Endometrial microvascular endothelial cells (primary cell): Measurements from ENCODE around the gene PRR12. TPM values are rescaled to one million over a fixed set of nuclear protein-coding genes. Genes with fewer than 3 reads are reported as not detected.

Experiments used
- in situ Hi-C: cut with HindIII; loops from 2 replicates; pipeline ENCODE4 v1.10.0; 2017; ENCODE audit warnings: low sequenced_read_pairs, low pct_unique_long_range_greater_than_20kb; ENCODE audit errors: inconsistent ontology term
- total RNA-seq: library from RNA; depleted of rRNA; stranded (reverse); fragments of >200 nt; gene quantifications from one replicate; pipeline ENCODE4 v1.2.3, GENCODE V29; 2015; ENCODE audit errors: inconsistent ontology term

PRR12 gene, protein sequence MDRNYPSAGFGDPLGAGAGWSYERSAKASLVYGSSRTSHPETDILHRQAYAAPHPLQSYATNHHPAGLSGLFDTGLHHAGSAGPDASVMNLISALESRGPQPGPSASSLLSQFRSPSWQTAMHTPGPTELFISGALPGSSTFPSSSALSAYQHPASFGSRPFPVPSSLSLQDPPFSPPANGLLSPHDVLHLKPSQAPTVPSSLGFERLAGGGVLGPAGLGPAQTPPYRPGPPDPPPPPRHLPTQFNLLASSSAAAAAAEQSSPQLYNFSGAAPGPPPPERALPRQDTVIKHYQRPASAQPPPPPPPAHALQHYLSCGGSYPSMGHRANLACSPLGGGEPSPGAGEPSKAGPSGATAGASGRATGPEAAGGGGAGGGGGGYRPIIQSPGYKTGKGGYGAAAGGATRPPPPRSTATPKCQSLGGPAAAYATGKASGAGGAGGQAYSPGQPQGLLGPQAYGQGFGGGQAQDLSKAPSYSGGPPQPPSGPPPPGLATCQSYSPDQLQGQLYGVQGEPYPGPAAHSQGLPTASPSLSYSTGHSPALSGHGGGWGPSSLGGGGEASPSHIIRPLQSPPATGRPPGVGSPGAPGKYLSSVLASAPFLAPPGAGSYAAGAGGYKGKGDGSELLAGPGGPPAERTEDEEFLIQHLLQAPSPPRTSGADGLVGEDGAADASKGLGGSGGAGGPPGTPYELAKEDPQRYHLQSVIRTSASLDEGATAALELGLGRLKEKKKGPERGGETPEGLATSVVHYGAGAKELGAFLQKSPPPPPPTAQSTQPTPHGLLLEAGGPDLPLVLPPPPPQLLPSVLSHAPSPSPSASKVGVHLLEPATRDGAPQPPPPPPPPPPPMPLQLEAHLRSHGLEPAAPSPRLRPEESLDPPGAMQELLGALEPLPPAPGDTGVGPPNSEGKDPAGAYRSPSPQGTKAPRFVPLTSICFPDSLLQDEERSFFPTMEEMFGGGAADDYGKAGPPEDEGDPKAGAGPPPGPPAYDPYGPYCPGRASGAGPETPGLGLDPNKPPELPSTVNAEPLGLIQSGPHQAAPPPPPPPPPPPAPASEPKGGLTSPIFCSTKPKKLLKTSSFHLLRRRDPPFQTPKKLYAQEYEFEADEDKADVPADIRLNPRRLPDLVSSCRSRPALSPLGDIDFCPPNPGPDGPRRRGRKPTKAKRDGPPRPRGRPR (N-terminal part only)
- total RNA-seq, result 7.5 TPM

DNA sequence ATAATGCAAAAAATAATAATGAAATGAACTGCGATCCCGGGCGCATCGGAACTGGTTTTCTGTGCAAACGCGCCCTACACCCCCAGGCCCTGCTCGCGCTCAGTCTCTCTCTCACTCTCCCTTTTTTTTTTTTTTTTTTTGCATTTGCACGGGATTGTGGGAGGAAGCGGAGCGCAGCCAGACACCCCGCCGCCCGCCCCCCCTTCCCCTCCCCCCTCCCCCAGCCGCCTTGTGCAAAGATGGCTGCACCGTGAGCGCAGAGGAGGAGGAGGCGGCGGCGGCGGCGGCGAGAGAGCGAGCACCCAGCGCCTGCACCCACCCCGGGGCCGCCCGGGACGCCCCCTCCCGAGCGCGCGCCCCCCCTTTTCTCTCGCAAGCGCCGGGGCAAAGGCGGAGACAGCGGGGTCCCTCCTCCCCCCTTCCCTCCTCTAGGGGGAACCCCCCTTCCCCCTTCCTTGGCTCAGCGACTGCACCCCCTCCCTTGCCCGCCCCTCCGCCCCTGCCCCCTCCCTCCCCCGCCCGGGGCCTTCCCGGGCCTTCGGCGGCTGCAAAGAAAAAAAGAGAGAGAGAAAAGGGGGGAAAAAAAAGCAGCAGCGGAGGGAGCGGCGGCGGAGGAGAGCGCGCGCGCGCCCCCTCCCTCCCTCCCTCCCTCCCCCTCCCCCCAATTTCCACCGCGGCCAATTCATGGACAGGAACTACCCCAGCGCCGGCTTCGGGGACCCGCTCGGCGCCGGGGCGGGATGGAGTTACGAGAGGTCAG, at the start of gene PRR12:
TSS of gene PRR12 (plus strand) at position 212 of the 760 bp plus-strand sequence. CDS start at position 685, 473 bp downstream.
- in situ Hi-C loops, result no loop called here

DNA sequence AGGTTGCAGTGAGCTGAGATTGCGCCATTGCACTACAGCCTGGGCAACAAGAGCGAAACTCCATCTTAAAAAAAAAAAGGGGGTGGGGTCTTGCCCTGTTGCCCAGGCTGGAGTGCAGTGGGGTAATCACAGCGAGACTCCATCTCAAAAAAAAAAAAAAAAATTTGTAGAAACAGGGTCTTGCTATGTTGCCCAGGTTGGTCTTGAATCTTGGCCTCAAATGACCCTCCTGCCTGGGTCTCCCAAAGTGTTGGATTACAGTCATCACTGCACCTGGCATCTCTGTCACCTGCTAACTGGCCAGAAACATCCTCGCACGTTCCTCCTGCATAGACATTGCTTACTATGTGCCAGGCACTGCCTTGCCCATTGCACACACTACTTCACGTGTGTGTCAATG, 49.1 kb upstream of the PRR12 start:
- in situ Hi-C loops, result no loop called here

DNA sequence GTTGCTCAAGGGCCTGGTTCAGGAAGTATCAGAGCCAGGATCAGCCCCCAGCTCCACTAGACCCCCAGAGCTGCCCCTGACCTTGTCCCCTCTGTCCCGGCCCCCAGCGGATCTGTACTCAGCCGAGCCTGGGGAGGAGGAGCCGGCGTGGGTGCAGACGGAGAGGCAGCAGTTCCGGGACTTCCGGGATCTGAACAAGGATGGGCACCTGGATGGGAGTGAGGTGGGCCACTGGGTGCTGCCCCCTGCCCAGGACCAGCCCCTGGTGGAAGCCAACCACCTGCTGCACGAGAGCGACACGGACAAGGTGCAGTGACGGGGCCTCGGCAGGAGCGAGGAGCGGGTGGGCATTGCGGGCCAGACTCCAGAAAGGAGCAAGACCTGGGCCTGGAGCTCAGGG, 48.5 kb upstream of the PRR12 start:
- in situ Hi-C loops, result no loop called here

DNA sequence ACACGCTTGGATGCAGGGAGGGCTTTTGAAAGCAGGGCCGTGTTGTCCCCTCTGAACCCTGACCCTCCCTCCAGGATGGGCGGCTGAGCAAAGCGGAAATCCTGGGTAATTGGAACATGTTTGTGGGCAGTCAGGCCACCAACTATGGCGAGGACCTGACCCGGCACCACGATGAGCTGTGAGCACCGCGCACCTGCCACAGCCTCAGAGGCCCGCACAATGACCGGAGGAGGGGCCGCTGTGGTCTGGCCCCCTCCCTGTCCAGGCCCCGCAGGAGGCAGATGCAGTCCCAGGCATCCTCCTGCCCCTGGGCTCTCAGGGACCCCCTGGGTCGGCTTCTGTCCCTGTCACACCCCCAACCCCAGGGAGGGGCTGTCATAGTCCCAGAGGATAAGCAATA, 48.0 kb upstream of the PRR12 start:
- in situ Hi-C loops, result no loop called here

DNA sequence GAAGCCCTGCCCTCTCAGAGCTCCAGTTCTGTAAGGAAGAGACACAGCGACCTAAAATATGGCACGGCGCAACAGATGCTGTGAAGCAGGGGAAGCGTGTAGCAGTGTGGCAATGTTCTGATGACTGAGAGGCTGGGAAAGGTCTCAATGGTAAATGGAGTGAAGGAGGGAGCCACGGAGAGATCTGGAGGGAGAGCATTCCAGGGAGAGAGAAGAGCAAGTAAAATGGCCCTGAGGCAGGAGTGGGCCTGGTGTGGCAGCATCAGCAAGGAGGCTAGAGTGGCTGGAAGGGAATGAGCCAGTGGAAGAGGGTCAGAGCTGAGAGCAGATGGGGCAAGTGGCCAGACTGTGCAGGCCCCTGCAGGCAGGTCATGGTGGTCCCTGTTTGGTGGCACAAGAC, 46.8 kb upstream of the PRR12 start:
- in situ Hi-C loops, result no loop called here

DNA sequence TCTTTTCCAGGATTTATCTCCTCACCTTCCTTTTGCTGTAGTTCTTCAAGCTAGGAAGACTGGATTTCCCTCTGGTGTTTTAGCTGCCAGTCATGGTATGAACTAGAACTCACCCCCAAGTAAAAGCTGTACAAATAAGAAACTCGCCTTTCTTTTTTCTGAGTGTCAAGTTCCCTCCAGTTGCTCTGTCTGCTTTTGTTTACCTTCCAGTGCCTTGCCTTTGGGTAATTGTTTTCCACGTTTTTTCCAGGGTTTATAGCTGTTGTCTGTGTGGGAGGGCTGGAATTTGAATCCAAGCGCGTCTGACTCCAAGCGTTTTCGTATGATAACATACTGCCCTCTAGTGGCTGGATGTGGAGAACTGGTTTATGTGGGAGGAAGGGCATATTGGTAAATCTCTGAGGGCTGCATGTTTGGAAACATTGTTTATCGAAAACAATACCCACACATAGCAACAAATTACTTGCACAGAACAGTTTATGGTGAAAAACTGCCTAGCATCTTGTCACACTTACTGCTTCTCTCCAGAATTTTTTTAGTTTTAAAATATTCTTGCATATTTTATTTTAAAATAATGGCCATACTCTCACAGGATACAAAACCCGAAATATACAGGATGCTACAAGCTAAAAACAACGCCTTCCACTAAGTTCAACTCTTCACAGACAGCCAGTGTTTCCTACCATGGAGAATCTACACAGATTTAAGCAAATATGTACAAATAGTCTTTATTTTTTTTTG, 44.0 kb upstream of the PRR12 start:
- in situ Hi-C loops, result no loop called here

DNA sequence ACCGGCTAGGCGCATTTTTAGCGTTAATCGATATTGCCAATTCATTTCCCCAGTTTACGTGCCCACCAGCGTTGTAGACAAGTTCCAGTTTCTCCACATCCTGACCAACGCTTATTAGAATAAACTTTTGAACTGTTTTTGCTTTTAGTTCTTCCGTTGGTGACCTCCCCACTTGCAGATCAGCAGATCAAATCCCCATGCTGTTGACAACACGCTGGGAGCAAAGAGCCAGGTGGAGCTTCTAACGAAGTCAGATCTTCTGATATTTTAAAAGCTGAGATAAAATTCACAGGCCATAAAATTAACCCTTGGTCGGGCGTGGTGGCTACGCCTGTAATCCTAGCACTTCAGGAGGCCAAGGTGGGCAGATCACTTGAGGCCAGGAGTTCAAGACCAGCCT, 41.9 kb upstream of the PRR12 start:
- in situ Hi-C loops, result no loop called here

DNA sequence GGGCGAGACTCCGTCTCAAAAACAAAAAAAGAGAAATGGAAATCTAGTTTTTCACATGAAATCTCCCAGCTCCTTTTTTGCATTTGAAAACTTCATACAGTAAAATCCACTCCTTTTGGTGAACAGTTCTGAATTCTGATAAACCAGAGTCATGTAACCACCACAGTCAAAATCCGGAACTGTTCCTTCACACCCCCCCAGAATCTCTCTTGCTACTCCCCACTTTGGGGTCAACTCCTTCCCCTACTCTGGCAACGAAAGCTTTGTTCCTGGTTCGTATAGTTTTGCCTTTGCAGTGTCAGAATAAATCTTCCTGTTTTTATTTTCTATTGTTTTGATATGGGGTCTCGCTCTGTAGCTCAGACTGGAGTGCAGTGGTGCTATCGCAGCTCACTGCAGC, 39.5 kb upstream of the PRR12 start:
- in situ Hi-C loops, result no loop called here

DNA sequence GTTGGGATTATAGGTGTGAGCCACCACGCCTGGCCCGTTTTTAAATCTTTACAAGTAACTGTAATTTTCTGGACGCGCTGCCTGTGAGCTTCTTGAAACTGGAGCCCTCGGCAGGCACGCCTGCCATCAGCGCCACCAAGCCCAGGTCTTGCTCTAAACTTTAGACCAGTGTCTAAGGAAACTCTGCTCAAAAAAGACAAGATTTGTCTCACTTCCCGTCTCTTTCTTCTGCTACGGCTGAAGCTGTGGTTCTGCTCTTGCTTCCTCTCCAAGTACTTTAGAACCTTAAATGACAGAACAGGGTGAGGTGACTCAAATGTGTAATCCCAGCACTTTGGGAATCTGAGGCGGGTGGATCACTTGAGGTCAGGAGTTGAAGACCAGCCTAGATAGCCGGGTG, 38.2 kb upstream of the PRR12 start:
- in situ Hi-C loops, result no loop called here

DNA sequence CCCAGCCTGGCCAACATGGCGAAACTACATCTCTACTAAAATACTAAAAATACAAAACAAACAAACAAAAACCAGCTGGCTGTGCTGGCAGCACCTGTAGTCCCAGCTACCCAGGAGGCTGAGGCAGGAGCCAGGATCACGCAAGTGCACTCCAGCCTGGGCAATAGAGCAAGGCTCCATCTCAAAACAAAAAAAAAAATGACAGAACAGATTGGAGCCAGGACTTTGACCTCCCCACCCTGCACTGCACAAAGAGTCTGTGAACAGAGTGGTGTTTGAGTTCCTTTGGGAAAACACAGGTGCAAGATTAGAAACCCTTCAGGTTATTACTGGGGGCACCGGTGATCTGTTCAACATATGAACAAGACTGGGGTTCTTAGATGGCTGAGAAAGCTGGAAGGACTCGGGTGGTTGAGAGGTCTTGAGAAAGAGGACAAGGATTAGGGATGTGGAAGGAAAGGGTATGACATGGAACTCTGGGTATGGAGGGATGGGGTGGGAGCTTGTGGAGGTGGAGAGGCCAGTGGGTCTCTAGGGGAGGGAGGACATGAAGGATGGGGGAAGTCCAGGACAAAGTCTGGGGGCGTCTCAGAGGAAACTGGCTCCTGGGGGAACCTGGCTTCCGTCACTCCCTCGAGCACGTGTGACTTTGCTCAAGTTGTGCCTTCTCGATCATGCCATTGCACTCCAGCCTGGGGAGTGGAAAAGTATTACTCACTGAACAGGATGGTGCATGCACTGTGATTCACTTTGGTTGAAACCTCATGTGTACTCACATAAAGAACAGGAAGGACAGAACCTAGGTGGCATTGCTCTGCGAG, 37.3 kb upstream of the PRR12 start:
- in situ Hi-C loops, result no loop called here

DNA sequence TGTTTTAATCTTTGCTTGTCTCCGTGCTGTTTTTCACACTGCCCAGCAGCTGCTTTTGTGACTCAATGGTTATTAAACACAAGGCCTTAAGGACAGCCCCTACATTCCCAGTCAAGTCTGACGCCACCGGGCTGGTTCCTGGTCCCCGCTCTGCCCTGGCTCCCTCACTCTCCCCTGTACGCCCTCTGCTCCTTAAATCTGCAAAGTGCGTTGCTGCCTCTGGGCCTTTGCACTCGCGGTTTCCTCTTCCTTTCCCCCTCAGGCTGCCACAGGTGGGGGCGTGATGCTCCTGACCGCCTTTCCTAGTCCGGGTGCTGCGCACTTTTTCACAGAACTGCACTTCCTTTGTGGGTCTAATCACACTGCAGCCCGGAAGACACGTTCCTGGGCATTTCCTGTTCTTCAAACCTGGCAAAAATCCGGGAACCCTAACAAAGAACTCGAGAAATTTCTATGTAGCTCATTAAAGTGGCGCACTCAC, 36.2 kb upstream of the PRR12 start:
- in situ Hi-C loops, result no loop called here

DNA sequence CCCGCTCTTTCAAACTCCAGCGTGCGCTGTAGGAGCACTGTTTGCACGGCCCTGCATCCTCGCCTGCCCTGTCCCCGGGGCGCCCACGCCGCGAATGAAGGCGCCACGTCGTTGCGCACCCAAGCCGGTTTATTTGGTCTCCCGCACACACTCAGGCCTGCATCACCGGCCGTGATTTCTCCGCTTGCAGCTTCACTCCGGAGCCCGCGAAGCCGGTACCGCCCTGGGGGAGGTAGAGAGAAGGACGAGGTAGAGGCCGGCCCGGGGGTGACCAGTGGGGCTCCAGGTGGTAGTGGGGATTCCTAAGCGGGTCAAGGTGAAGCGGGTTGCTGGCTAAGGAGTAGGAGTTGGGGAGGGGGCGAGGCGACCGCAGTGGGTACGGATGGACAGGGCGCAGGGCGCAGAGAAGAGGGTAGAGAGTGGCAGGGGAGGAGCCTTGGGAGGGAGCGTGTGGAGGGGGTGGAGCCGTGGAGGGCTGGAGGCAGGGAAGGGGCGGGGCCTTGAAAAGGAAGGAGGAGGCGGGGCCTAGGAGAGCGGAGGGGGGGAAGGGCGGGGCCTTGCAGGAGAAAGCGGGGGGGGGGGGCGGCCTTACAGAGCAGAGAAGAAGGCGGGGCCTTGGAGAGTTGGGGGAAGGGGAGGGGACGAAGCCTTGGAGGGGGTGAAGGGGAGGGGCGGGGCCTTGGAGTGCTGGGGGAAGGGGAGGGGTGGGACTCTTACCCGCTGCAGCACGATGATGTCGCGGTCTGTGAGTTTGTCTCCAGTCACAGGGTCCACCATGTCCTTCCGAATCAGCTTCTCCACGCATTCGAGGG, 35.2 kb upstream of the PRR12 start:
- in situ Hi-C loops, result no loop called here

DNA sequence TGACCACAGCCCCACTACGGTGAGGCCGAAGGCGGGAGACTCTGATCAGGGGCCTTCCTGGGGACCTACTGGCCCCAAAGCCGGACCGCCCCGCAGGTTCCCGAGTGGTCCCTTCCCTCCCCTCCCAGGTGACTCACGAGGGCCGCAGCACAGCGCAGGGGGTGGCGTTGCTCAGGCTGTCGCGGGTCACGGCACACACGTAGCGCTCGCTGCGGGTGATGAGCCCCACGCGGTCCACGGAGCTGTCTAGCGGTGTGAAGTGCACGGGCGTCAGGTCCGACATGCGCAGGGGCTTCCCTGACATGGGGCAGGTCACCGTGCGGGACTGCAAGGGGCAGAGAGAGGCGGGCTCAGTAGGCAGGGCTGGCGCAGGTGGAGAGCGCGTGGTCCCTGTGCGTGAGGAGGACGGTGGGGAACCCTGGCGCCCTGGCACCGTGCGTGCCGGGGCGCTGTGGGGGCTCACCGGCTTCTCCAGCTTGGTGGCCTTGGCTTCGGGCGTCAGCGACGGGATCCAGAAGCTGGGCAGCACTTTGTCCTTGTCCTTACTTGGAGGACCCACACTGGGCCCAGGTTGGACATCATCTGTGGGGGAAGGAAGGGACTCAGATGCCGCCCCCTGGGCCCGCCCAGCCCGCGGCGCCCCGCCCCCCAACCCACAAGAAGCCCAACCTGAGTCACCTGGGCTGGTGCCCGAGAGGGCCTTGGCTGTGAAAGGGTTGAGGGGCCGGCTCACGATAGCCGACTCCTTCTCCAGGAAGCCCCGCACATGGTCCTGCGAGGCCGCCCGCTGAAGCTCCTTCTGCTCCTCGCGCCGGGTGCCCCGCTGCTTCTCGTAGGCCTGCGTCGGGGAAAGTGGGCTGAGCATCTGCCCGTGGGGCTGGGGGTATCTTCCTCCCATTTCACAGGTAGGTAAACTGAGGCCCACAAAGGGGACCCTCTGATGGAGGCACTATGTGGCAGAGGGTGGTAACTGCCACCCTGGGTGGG, 34.3 kb upstream of the PRR12 start:
- in situ Hi-C loops, result no loop called here

DNA sequence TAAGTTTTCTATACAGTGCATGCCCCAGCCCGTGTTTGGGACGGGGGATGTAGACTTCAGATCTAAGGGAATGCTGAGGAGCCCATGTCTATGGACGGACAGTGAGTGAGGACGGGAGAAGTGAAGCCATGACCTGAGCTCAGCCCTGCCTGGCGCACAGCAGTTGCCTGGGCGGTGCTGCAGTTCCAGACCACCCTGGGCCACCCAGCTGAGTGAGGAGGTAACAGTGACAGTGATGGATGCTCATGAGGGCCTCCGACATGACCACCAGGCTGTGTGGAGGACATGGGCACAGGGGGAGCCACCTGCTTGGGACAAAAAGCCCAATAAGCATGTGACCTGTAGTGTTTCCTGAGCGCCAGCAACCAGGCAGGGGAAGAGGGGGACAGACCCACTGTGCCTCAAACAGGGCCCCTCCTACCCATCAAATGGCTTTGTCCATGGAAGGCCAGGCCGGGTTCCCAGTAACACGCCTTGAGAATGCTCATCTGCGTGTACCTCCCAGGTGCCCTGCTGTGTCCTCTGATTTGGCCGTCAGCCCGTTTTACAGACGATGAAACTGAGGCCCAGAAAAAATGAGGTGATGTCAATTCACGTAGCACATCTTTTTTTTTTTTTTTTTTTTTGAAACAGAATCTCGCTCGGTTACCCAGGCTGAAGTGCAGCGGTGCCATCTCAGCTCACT, 33.2 kb upstream of the PRR12 start:
- in situ Hi-C loops, result no loop called here

DNA sequence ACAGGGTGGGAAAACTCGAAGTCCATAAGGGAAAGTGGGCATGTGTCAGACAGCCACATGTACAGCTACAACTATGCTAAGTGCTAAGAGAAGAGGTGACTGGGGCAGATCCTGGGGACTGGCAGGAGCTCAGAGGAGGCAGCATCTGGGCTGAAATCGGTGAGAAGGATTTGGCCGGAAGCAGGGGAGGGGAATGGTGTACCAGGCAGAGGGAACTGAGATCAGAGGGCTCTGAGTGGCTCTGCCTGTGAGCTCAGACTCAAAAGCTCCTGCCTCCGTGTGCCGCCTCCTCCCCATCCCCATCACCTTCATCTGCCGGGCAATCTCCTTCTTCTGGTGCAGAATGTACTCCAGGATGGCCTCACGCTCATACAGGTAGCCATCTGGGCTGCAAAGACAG, 32.4 kb upstream of the PRR12 start:
- in situ Hi-C loops, result no loop called here
